GM13977 (cell line): Measurements from ENCODE around the gene HS3ST4.

ENCODE experiments used
- DNase-seq: peaks from one replicate; pipeline ENCODE4 v3.0.0; 2012; ENCODE audit warnings: low spot score
- CTCF ChIP-seq: IDR thresholded peaks from 2 replicates; pipeline ENCODE4 v1.5.1; 2012; ENCODE audit warnings: mild to moderate bottlenecking, control low read depth; ENCODE audit not compliant: insufficient read depth; ENCODE audit errors: extremely low read depth, missing control alignments
- in situ Hi-C: fragments of 300-500 bp; cut with MboI; formaldehyde crosslinking; loops from one replicate; pipeline ENCODE4 v1.12.0; 2022; ENCODE audit warnings: low sequenced_read_pairs, low pct_unique_long_range_greater_than_20kb, mixed read lengths, inconsistent platforms; ENCODE audit not compliant: unreplicated experiment

HS3ST4 gene

GRCh38 chr16:25691519-25692091 is at the start of gene HS3ST4:
Gene HS3ST4, plus strand, starts transcription at chr16:25691959.
- TF ChIP-seq CTCF: no peak
- in situ Hi-C loops: no loop called here
- DNase-seq: peak; percentile 44

GRCh38 chr16:25643633-25644032 is 48.1 kb upstream of the HS3ST4 start:
- in situ Hi-C loops: no loop called here
- TF ChIP-seq CTCF: no peak

GRCh38 chr16:25656639-25657038 is 35.1 kb upstream of the HS3ST4 start:
- no peak for TF ChIP-seq CTCF
- in situ Hi-C loops: no loop called here
- DNase-seq: no peak

More at GRCh38 chr16:25643633-25644032, 48.1 kb upstream of the HS3ST4 start:
- DNase-seq: no peak

GRCh38 chr16:25676820-25677219 is 14.9 kb upstream of the HS3ST4 start:
- TF ChIP-seq CTCF: no peak
- DNase-seq: no peak
- in situ Hi-C loops: no loop called here

GRCh38 chr16:25679511-25679910 is 12.2 kb upstream of the HS3ST4 start:
- TF ChIP-seq CTCF: no peak
- in situ Hi-C loops: no loop called here
- DNase-seq: no peak

- in situ Hi-C loops: no loop called here
- no peak for DNase-seq
- no peak for TF ChIP-seq CTCF
These were observed 2.5 kb upstream of the HS3ST4 start for GRCh38 chr16:25689137-25689836.
